RWPE2 (cell line): ENCODE measurements around the gene GDF15.
"Not testable (repeated sequence)": the region's sequence is repeated elsewhere in the genome, so short reads cannot be mapped to it uniquely, and the experiment has no call there.

Experiments
- ATAC-seq: fragments of 200-7000 bp; cut with Tn5 transposase; 3 replicates; pipeline ENCODE4 v1.9.1; 2021; ENCODE audit warnings: low read depth
- DNase-seq: peaks from one replicate; pipeline ENCODE4 v3.0.0-alpha.2; 2020; ENCODE audit warnings: low spot score
- H3K27ac ChIP-seq: fragments of 450-650 bp; 2 replicates; pipeline ENCODE4 v1.5.1; 2017; ENCODE audit warnings: mild to moderate bottlenecking; ENCODE audit not compliant: poor library complexity, severe bottlenecking
- H3K27me3 ChIP-seq: fragments of 250-450 bp; sonication (Bioruptor Pico); 2 replicates; pipeline ENCODE4 v1.5.1; 2021; ENCODE audit warnings: mild to moderate bottlenecking, moderate library complexity; ENCODE audit not compliant: insufficient read depth, poor library complexity, severe bottlenecking
- H3K36me3 ChIP-seq: fragments of 250-450 bp; sonication (Bioruptor Pico); 2 replicates; pipeline ENCODE4 v1.5.1; 2020; ENCODE audit warnings: low read depth, mild to moderate bottlenecking, moderate library complexity
- H3K4me1 ChIP-seq: fragments of 250-450 bp; sonication (Bioruptor Pico); 2 replicates; pipeline ENCODE4 v1.5.1; 2021; ENCODE audit warnings: mild to moderate bottlenecking, moderate library complexity; ENCODE audit not compliant: insufficient read depth, poor library complexity, severe bottlenecking
- H3K4me3 ChIP-seq: fragments of 250-450 bp; sonication (Bioruptor Pico); 2 replicates; pipeline ENCODE4 v1.5.1; 2021; ENCODE audit warnings: mild to moderate bottlenecking, moderate library complexity; ENCODE audit not compliant: severe bottlenecking
- H3K9me3 ChIP-seq: fragments of 250-450 bp; sonication (Bioruptor Pico); 2 replicates; pipeline ENCODE4 v1.5.1; 2021; ENCODE audit warnings: mild to moderate bottlenecking, moderate library complexity; ENCODE audit not compliant: severe bottlenecking
- TF ChIP-seq, protein P1 (sequence below): fragments of 450-650 bp; IDR thresholded peaks from one replicate; pipeline ENCODE4 v1.5.1; 2017; ENCODE audit warnings: mild to moderate bottlenecking, moderate library complexity; ENCODE audit not compliant: poor library complexity, severe bottlenecking

Gene GDF15

DNA sequence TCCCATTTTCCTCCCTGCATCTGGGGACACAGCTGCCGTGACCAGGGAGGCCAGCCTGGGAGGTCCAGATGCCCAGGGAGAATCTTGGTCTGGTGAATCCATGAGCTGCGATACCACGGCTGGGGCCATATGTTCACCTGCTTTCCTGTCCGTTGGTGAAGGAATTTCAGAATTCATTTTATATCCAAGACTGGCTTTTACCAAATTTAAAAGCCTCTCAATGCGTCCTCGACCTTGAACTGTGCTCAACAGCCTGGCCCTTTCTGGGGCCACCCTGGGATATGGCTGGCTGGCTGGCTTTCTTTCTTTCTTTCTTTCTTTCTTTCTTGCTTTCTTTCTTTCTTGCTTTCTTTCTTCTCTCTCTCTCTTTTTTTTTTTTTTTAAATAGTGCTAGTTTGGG is 22.2 kb upstream of the GDF15 start:
- Histone ChIP-seq H3K4me1 (peaks cover 23% of the 10 kb centered on the region), H3K36me3 (no peaks in the 10 kb centered on the region), H3K4me3 (no peak overlapping the region), H3K9me3 (no peaks in the 10 kb centered on the region), H3K27ac (peak overlapping the region; percentile 79), H3K27me3 (no peaks in the 10 kb centered on the region)
- TF ChIP-seq, protein P1, sequence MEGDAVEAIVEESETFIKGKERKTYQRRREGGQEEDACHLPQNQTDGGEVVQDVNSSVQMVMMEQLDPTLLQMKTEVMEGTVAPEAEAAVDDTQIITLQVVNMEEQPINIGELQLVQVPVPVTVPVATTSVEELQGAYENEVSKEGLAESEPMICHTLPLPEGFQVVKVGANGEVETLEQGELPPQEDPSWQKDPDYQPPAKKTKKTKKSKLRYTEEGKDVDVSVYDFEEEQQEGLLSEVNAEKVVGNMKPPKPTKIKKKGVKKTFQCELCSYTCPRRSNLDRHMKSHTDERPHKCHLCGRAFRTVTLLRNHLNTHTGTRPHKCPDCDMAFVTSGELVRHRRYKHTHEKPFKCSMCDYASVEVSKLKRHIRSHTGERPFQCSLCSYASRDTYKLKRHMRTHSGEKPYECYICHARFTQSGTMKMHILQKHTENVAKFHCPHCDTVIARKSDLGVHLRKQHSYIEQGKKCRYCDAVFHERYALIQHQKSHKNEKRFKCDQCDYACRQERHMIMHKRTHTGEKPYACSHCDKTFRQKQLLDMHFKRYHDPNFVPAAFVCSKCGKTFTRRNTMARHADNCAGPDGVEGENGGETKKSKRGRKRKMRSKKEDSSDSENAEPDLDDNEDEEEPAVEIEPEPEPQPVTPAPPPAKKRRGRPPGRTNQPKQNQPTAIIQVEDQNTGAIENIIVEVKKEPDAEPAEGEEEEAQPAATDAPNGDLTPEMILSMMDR: no peak
- no peak for DNase-seq
- no peak for ATAC-seq

DNA sequence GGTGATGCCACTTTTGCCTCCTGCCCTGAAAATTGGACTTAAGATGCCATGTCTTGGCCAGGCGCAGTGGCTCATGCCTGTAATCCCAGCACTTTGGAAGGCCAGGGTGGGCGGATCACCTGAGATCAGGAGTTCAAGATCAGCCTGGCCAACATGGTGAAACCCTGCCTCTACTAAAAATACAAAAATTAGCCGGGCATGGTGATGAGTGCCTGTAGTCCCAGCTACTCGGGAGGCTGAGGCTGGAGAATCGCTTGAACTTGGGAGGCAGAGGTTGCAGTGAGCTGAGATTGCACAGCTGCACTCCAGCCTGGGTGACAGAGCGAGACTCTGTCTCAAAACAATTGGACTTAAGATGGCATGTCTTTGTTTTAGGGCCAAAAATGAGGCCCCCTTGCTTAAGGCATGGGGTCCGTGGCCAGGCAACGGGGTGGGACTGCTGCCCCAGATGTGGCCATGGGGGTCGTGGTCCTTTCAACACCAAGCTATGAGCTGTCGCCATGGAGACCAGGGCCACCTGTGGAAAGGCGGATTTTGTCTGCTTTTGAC is 21.6 kb upstream of the GDF15 start:
- H3K36me3 ChIP-seq, H3K4me3 ChIP-seq, H3K27me3 ChIP-seq, ATAC-seq, DNase-seq, H3K9me3 ChIP-seq: not testable (repeated sequence)
- peak overlapping the region; percentile 79 for H3K27ac ChIP-seq
- H3K4me1 ChIP-seq: peaks cover 23% of the 10 kb centered on the region

DNA sequence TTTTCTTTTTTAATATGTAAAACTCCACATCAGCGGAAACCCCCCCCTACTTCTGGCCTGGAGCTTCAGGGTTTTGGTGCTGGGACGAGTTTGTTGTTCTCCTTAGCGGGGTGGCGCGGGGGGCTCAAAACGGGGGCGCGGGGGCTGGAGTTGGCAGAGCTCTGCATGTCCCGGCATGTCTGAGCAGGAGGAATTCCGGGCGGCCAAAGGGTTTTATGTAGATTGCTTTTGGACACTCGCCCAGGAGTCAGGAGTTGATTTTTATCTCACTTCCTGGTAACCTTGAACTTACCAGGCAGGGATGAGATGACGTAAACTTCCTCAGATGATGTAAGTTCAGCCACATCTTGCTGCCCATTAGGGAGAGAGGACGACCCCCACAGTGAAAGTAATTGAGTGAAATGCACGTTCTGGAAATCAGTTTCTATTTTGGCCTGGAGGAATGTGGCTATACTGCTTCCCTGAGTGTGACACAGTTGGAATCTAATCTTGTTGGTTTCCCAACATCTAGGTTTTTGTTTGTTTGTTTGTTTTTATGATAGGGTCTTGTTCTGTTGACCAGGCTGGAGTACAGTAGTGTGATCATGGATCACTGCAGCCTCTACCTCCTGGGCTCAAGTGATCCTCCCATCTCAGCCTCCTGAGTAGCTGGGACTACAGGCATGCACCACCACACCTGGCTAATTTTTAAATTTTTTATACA is 21.0 kb upstream of the GDF15 start:
- Histone ChIP-seq H3K27ac (peak overlapping the region; percentile 79), H3K4me1 (peaks cover 23% of the 10 kb centered on the region), H3K27me3 (no peaks in the 10 kb centered on the region), H3K4me3 (no peak overlapping the region), H3K9me3 (no peaks in the 10 kb centered on the region), H3K36me3 (no peaks in the 10 kb centered on the region)
- peak; percentile 78 for ATAC-seq
- DNase-seq: peak; percentile 90
- TF ChIP-seq, protein P1: no peak

DNA sequence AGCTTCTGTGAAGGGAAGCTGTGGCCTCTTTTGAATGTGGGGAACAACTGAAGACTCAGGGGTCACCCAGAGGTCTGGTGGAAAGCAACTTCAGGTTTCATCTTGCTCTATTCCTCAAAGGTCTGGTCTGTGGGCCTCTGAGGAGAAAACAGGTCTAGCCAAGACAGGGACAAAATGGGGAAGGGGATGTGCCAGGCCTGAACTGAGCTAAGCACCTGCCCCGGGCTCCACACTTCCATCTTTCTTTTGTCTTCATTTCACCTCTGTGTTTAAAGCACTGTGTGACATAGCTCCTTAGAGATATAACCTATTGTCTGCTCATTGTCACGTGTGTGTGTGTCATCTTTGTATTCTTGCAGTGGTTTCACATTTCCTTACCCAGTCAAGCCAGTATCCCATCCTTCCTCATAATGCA is 19.9 kb upstream of the GDF15 start:
- peak overlapping the region; percentile 79 for H3K27ac ChIP-seq
- ATAC-seq (peak; percentile 41; the same call in 2 of the 3 replicates), DNase-seq (no peak)
- H3K36me3 ChIP-seq: no peaks in the 10 kb centered on the region
- H3K4me3 ChIP-seq: no peak overlapping the region
- TF ChIP-seq, protein P1: no peak
- no peaks in the 10 kb centered on the region for H3K9me3 ChIP-seq
- H3K4me1 ChIP-seq: peaks cover 23% of the 10 kb centered on the region
- H3K27me3 ChIP-seq: no peaks in the 10 kb centered on the region

DNA sequence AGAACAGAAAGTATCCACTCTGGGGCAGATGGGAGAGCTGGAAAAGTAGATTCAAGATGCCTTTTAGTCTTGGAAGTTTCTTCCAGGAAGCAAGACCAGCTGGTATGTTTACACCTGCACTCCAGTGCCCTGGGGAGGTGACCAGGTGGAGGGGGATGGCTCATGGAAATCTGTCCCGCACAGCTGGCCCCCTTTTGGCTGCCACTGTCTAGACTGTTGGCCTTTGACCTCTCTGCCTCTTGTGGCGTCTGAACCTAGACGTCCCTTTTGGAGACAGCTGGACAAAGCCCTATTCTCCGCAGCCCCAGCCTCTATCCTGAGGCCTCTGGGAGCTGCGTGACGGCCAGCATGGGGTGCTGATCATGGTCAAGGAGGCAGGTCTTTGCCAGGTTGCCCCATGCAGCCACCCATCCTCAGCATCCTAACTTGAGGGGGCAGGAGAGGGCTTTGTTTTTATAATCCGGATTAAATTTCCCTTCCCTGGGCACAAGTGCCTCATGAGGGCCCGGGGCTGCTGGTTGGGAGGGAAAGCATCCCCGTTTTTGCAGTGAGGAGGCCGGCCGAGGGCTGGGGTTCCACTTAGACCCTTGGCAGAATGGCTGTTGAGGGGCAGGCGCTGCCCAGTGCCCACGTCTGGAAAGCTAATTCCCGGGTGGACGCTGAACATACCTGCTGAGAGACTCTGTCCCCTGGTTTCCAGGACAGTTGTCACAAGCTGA is 17.3 kb upstream of the GDF15 start:
- peaks cover 28% of the 10 kb centered on the region for H3K4me1 ChIP-seq
- no peaks in the 10 kb centered on the region for H3K9me3 ChIP-seq
- H3K36me3 ChIP-seq: no peaks in the 10 kb centered on the region
- no peaks in the 10 kb centered on the region for H3K27me3 ChIP-seq
- H3K4me3 ChIP-seq: no peak overlapping the region
- TF ChIP-seq, protein P1: no peak
- DNase-seq (no peak), ATAC-seq (no peak)
- peak overlapping the region; percentile 9 for H3K27ac ChIP-seq
